Measurements from ENCODE around the gene POU6F2.

POU6F2 gene

GRCh38 chr7:39379416-39379815 lies 401.7 kb downstream of the POU6F2 start:
- Histone ChIP-seq H4K8ac (ENCODE audit: low read depth, low read length) (no peak overlapping the region), H3K27me3 (ENCODE audit: control insufficient read depth in 3 of 3, insufficient read depth in 3 of 3, low read depth in 1 of 3, low read length in 3 of 3) (no peaks in the 10 kb centered on the region), H3K4me3 (ENCODE audit: low read length in 2 of 2) (no peak overlapping the region), H3K27ac (replicated peaks; ENCODE audit: low read length) (no peak overlapping the region), H3K9me3 (replicated peaks in 1 of 2; ENCODE audit: control insufficient read depth in 2 of 2, insufficient read depth in 1 of 2, low read depth in 1 of 2, low read length in 2 of 2) (peaks cover 0 to 2% of the 10 kb centered on the region in 2 donors), H2BK15ac (ENCODE audit: low read length) (no peak overlapping the region), H2AFZ (ENCODE audit: low read length) (no peak overlapping the region), H2BK12ac (ENCODE audit: low read length) (no peak overlapping the region), H3K4ac (ENCODE audit: low read length) (no peak overlapping the region), H2BK5ac (ENCODE audit: low read length) (no peak overlapping the region), H3K18ac (ENCODE audit: low read length) (no peak overlapping the region), H4K91ac (ENCODE audit: low read depth, low read length, poor library complexity) (no peak overlapping the region), H3K23ac (ENCODE audit: low read depth, low read length, poor library complexity) (no peak overlapping the region), H3K79me1 (ENCODE audit: low read depth, low read length) (no peaks in the 10 kb centered on the region), H3K9ac (ENCODE audit: low read depth, low read length, poor library complexity) (no peak overlapping the region), H2AK5ac (ENCODE audit: low read depth, low read length) (no peak overlapping the region), H2BK120ac (ENCODE audit: low read depth, low read length) (no peak overlapping the region), H3K4me1 (ENCODE audit: control insufficient read depth in 2 of 2, insufficient read depth in 1 of 2, low read depth in 1 of 2, low read length in 2 of 2) (peaks cover 0 to 4% of the 10 kb centered on the region in 2 donors), H3K4me2 (ENCODE audit: insufficient read depth, low read length, poor library complexity, severe bottlenecking) (no peak overlapping the region), H3K14ac (ENCODE audit: low read length) (no peak overlapping the region), H3K36me3 (replicated peaks in 1 of 2; ENCODE audit: control insufficient read depth in 2 of 2, insufficient read depth in 2 of 2, low read length in 2 of 2) (no peaks in the 10 kb centered on the region)
- DNase-seq (ENCODE audit: low spot score), result no peak
- WGBS, 2 donors (ENCODE audit: extremely low coverage in 2 of 2, insufficient read length in 2 of 2, insufficient replicate concordance in 1 of 2), result 100% methylated on average over 3 of the region's 5 CpGs; no CpG with 5 or more reads in 1 of the 2 donors

DNA sequence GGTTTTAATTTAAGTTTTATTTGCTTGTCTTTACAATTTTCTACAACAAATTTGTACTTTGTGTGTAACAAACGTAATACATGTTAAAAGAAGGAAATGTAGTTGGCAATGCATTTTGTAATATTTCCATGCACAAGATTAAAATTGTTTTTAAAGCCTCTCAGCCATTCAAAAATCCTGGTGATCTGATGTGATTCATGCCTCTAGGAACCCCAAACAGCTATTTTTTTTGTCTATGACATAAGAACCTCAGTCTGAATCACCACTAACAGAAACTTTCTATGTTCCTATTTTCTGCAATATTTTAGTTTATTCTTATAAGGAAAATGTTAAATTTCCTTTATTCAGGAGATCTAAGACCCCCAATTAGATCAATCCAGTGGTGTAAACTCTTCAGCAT lies 405.4 kb downstream of the POU6F2 start:
- Histone ChIP-seq H3K4me3 (ENCODE audit: low read length in 2 of 2) (no peak overlapping the region), H2BK5ac (ENCODE audit: low read length) (no peak overlapping the region), H4K91ac (ENCODE audit: low read depth, low read length, poor library complexity) (no peak overlapping the region), H3K79me1 (ENCODE audit: low read depth, low read length) (no peaks in the 10 kb centered on the region), H3K27ac (replicated peaks; ENCODE audit: low read length) (no peak overlapping the region), H3K23ac (ENCODE audit: low read depth, low read length, poor library complexity) (no peak overlapping the region), H3K36me3 (replicated peaks in 1 of 2; ENCODE audit: control insufficient read depth in 2 of 2, insufficient read depth in 2 of 2, low read length in 2 of 2) (no peaks in the 10 kb centered on the region), H3K4me2 (ENCODE audit: insufficient read depth, low read length, poor library complexity, severe bottlenecking) (no peak overlapping the region), H2BK120ac (ENCODE audit: low read depth, low read length) (no peak overlapping the region), H3K14ac (ENCODE audit: low read length) (no peak overlapping the region), H3K18ac (ENCODE audit: low read length) (no peak overlapping the region), H3K9ac (ENCODE audit: low read depth, low read length, poor library complexity) (no peak overlapping the region), H2AFZ (ENCODE audit: low read length) (no peak overlapping the region), H3K9me3 (replicated peaks in 1 of 2; ENCODE audit: control insufficient read depth in 2 of 2, insufficient read depth in 1 of 2, low read depth in 1 of 2, low read length in 2 of 2) (peaks cover 0 to 1% of the 10 kb centered on the region in 2 donors), H2BK12ac (ENCODE audit: low read length) (no peak overlapping the region), H3K4ac (ENCODE audit: low read length) (no peak overlapping the region), H2BK15ac (ENCODE audit: low read length) (no peak overlapping the region), H3K4me1 (ENCODE audit: control insufficient read depth in 2 of 2, insufficient read depth in 1 of 2, low read depth in 1 of 2, low read length in 2 of 2) (no peaks in the 10 kb centered on the region), H2AK5ac (ENCODE audit: low read depth, low read length) (no peak overlapping the region), H4K8ac (ENCODE audit: low read depth, low read length) (no peak overlapping the region), H3K27me3 (ENCODE audit: control insufficient read depth in 3 of 3, insufficient read depth in 3 of 3, low read depth in 1 of 3, low read length in 3 of 3) (no peaks in the 10 kb centered on the region)
- WGBS, 2 donors (ENCODE audit: extremely low coverage in 2 of 2, insufficient read length in 2 of 2, insufficient replicate concordance in 1 of 2), result no CpG with 5 or more reads among the region's 1 CpG
- DNase-seq (ENCODE audit: low spot score), result no peak

GRCh38 chr7:39384386-39384785 lies 406.7 kb downstream of the POU6F2 start:
- no peak overlapping the region for H3K14ac ChIP-seq (ENCODE audit: low read length)
- H2BK15ac ChIP-seq (ENCODE audit: low read length), result no peak overlapping the region
- H2AFZ ChIP-seq (ENCODE audit: low read length), result no peak overlapping the region
- H3K4me2 ChIP-seq (ENCODE audit: insufficient read depth, low read length, poor library complexity, severe bottlenecking), result no peak overlapping the region
- H2BK120ac ChIP-seq (ENCODE audit: low read depth, low read length), result no peak overlapping the region
- no CpG with 5 or more reads among the region's 2 CpGs for WGBS, 2 donors (ENCODE audit: extremely low coverage in 2 of 2, insufficient read length in 2 of 2, insufficient replicate concordance in 1 of 2)
- H3K4me3 ChIP-seq (ENCODE audit: low read length in 2 of 2), result no peak overlapping the region
- no peak overlapping the region for H3K27ac ChIP-seq (replicated peaks; ENCODE audit: low read length)
- no peak overlapping the region for H4K8ac ChIP-seq (ENCODE audit: low read depth, low read length)
- no peak overlapping the region for H2BK5ac ChIP-seq (ENCODE audit: low read length)
- H2AK5ac ChIP-seq (ENCODE audit: low read depth, low read length), result no peak overlapping the region
- no peaks in the 10 kb centered on the region for H3K4me1 ChIP-seq (ENCODE audit: control insufficient read depth in 2 of 2, insufficient read depth in 1 of 2, low read depth in 1 of 2, low read length in 2 of 2)
- H3K23ac ChIP-seq (ENCODE audit: low read depth, low read length, poor library complexity), result no peak overlapping the region
- no peak overlapping the region for H3K4ac ChIP-seq (ENCODE audit: low read length)
- H3K18ac ChIP-seq (ENCODE audit: low read length), result no peak overlapping the region
- no peaks in the 10 kb centered on the region for H3K27me3 ChIP-seq (ENCODE audit: control insufficient read depth in 3 of 3, insufficient read depth in 3 of 3, low read depth in 1 of 3, low read length in 3 of 3)
- H3K36me3 ChIP-seq (replicated peaks in 1 of 2; ENCODE audit: control insufficient read depth in 2 of 2, insufficient read depth in 2 of 2, low read length in 2 of 2), result no peaks in the 10 kb centered on the region
- H2BK12ac ChIP-seq (ENCODE audit: low read length), result no peak overlapping the region
- H3K79me1 ChIP-seq (ENCODE audit: low read depth, low read length), result no peaks in the 10 kb centered on the region
- H4K91ac ChIP-seq (ENCODE audit: low read depth, low read length, poor library complexity), result no peak overlapping the region
- no peak overlapping the region for H3K9ac ChIP-seq (ENCODE audit: low read depth, low read length, poor library complexity)
- no peak for DNase-seq (ENCODE audit: low spot score)
- no peaks in the 10 kb centered on the region for H3K9me3 ChIP-seq (replicated peaks in 1 of 2; ENCODE audit: control insufficient read depth in 2 of 2, insufficient read depth in 1 of 2, low read depth in 1 of 2, low read length in 2 of 2)

- no peak overlapping the region for H2BK5ac ChIP-seq (ENCODE audit: low read length)
- H3K79me1 ChIP-seq (ENCODE audit: low read depth, low read length), result no peaks in the 10 kb centered on the region
- no peak overlapping the region for H4K8ac ChIP-seq (ENCODE audit: low read depth, low read length)
- no peak overlapping the region for H3K9ac ChIP-seq (ENCODE audit: low read depth, low read length, poor library complexity)
- no peak overlapping the region for H2BK12ac ChIP-seq (ENCODE audit: low read length)
- H4K91ac ChIP-seq (ENCODE audit: low read depth, low read length, poor library complexity), result no peak overlapping the region
- no peak overlapping the region for H2AK5ac ChIP-seq (ENCODE audit: low read depth, low read length)
- WGBS, 2 donors (ENCODE audit: extremely low coverage in 2 of 2, insufficient read length in 2 of 2, insufficient replicate concordance in 1 of 2), result no CpG with 5 or more reads among the region's 5 CpGs
- no peak overlapping the region for H3K4me3 ChIP-seq (ENCODE audit: low read length in 2 of 2)
- no peak overlapping the region for H3K27ac ChIP-seq (replicated peaks; ENCODE audit: low read length)
- H3K4me1 ChIP-seq (ENCODE audit: control insufficient read depth in 2 of 2, insufficient read depth in 1 of 2, low read depth in 1 of 2, low read length in 2 of 2), result no peaks in the 10 kb centered on the region
- H3K4me2 ChIP-seq (ENCODE audit: insufficient read depth, low read length, poor library complexity, severe bottlenecking), result no peak overlapping the region
- no peak overlapping the region for H3K14ac ChIP-seq (ENCODE audit: low read length)
- H2BK120ac ChIP-seq (ENCODE audit: low read depth, low read length), result no peak overlapping the region
- no peaks in the 10 kb centered on the region for H3K27me3 ChIP-seq (ENCODE audit: control insufficient read depth in 3 of 3, insufficient read depth in 3 of 3, low read depth in 1 of 3, low read length in 3 of 3)
- H3K18ac ChIP-seq (ENCODE audit: low read length), result no peak overlapping the region
- H3K23ac ChIP-seq (ENCODE audit: low read depth, low read length, poor library complexity), result peak overlapping the region; percentile 23
- H2AFZ ChIP-seq (ENCODE audit: low read length), result no peak overlapping the region
- H3K9me3 ChIP-seq (replicated peaks in 1 of 2; ENCODE audit: control insufficient read depth in 2 of 2, insufficient read depth in 1 of 2, low read depth in 1 of 2, low read length in 2 of 2), result no peaks in the 10 kb centered on the region
- no peak for DNase-seq (ENCODE audit: low spot score)
- no peak overlapping the region for H3K4ac ChIP-seq (ENCODE audit: low read length)
- no peak overlapping the region for H2BK15ac ChIP-seq (ENCODE audit: low read length)
- H3K36me3 ChIP-seq (replicated peaks in 1 of 2; ENCODE audit: control insufficient read depth in 2 of 2, insufficient read depth in 2 of 2, low read length in 2 of 2), result no peaks in the 10 kb centered on the region
Measured at GRCh38 chr7:39386718-39387117, 409.0 kb downstream of the POU6F2 start.

Data from neuronal stem cell (in vitro differentiated cells).